Transverse colon (tissue), 4 donors: Measurements from ENCODE around the gene CEP57L1.

ENCODE experiments used
- CTCF ChIP-seq, 5 experiments: fragments of 200-600 bp in 3 of 5; fragments of 450-650 bp in 2 of 5; sonication (generic) in 3 of 5; IDR thresholded peaks; 1 replicate in 2 of 5; 2 replicates in 3 of 5; pipeline ENCODE4 v1.5.1; 2016 to 2017; ENCODE audit warnings: antibody characterized with exemption in 5 of 5, inconsistent platforms in 3 of 5, mild to moderate bottlenecking in 2 of 5, moderate library complexity in 1 of 5
- EP300 ChIP-seq: sonication (generic); formaldehyde crosslinking; IDR thresholded peaks from one replicate; pipeline ENCODE4 v1.6.1; 2017; ENCODE audit warnings: antibody characterized with exemption, low read depth
- POLR2A ChIP-seq: fragments of 450-650 bp; IDR thresholded peaks from one replicate; pipeline ENCODE4 v1.6.1; 2016; ENCODE audit warnings: antibody characterized with exemption, mild to moderate bottlenecking, moderate library complexity
- POLR2AphosphoS5 ChIP-seq, 3 donors: sonication (generic); formaldehyde crosslinking; IDR thresholded peaks; one replicate each; pipeline ENCODE4 v1.6.1; 2016; ENCODE audit warnings: antibody characterized with exemption in 3 of 3

DNA sequence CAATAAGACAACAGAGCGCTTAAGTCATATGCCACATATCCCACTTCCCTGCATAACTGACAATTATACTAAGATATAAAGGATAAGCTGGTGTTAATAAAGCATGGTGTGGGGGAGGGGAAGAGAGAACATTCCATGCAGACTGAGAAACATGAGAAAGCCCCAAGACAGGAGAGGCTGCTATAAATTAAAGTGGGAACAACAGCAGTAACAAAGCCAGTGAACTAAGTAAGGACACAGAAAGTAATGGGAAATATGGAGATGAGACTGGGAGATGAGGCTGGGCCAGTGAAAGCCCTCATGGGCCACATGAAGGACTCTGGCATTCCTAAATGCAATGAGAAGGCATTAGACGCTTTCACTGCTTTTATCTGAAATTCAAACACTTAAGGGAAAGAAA is 42.0 kb upstream of the CEP57L1 start:
- no peak for TF ChIP-seq POLR2A
- no peak for TF ChIP-seq CTCF (IDR thresholded peaks at IDR 0.05)
- no peak for TF ChIP-seq POLR2AphosphoS5 (IDR thresholded peaks at IDR 0.05)
- TF ChIP-seq EP300 = no peak
